OCI-LY1 (cell line): ENCODE data around the gene ANTXR1.

ENCODE experiments used
- H2AFZ ChIP-seq: fragments of 200-600 bp; sonication (generic), shearing (Covaris generic); 2 replicates; pipeline ENCODE4 v1.6.0; 2014; ENCODE audit warnings: antibody characterized with exemption, mild to moderate bottlenecking, low read length
- H3F3A ChIP-seq: fragments of 200-600 bp; sonication (generic), shearing (Covaris generic); 2 replicates; pipeline ENCODE4 v1.6.0; 2014; ENCODE audit warnings: mild to moderate bottlenecking, antibody characterized with exemption, low read length, moderate library complexity; ENCODE audit not compliant: insufficient read depth
- H3K27ac ChIP-seq: fragments of 200-600 bp; sonication (generic); 2 replicates; pipeline ENCODE4 v1.5.1; 2014; ENCODE audit warnings: low read length, mixed run types, mild to moderate bottlenecking, low read depth; ENCODE audit not compliant: poor library complexity, severe bottlenecking
- H3K27me3 ChIP-seq: fragments of 200-600 bp; sonication (generic); 2 replicates; pipeline ENCODE4 v1.6.0; 2014; ENCODE audit warnings: antibody characterized with exemption, mild to moderate bottlenecking, low read length, moderate library complexity; ENCODE audit not compliant: insufficient read depth
- H3K36me3 ChIP-seq: fragments of 200-600 bp; sonication (generic); 2 replicates; pipeline ENCODE4 v1.6.1; 2014; ENCODE audit warnings: mild to moderate bottlenecking, antibody characterized with exemption, low read length, moderate library complexity, mixed read lengths; ENCODE audit not compliant: insufficient read depth
- H3K4me1 ChIP-seq: fragments of 200-600 bp; sonication (generic); 2 replicates; pipeline ENCODE4 v1.5.1; 2014; ENCODE audit warnings: mild to moderate bottlenecking, low read length, moderate library complexity; ENCODE audit not compliant: insufficient read depth, severe bottlenecking
- H3K4me2 ChIP-seq: fragments of 200-600 bp; sonication (generic), shearing (Covaris generic); 2 replicates; pipeline ENCODE4 v1.6.1; 2014; ENCODE audit warnings: low read length
- H3K4me3 ChIP-seq: fragments of 200-600 bp; sonication (generic); 2 replicates; pipeline ENCODE4 v1.5.1; 2014; ENCODE audit warnings: low read length, low read depth, mild to moderate bottlenecking, mixed read lengths; ENCODE audit not compliant: poor library complexity, severe bottlenecking
- H3K79me2 ChIP-seq: fragments of 200-600 bp; shearing (Covaris generic); 2 replicates; pipeline ENCODE4 v1.6.1; 2016; ENCODE audit warnings: mixed run types, low read length, mixed read lengths; ENCODE audit not compliant: insufficient read depth
- H3K9ac ChIP-seq: fragments of 200-600 bp; sonication (generic), shearing (Covaris generic); 2 replicates; pipeline ENCODE4 v1.6.1; 2014; ENCODE audit warnings: mild to moderate bottlenecking, low read length, mixed read lengths
- H3K9me2 ChIP-seq: fragments of 200-600 bp; sonication (generic), shearing (Covaris generic); 2 replicates; pipeline ENCODE4 v1.6.1; 2014; ENCODE audit warnings: low read depth, mild to moderate bottlenecking, low read length, mixed read lengths
- H3K9me3 ChIP-seq: fragments of 200-600 bp; shearing (Covaris generic); 2 replicates; pipeline ENCODE4 v1.6.1; 2014; ENCODE audit warnings: low read length, mixed read lengths
- H4K20me1 ChIP-seq: fragments of 200-600 bp; sonication (generic), shearing (Covaris generic); 2 replicates; pipeline ENCODE4 v1.6.0; 2016; ENCODE audit warnings: mild to moderate bottlenecking, low read length; ENCODE audit not compliant: insufficient read depth
- CTCF ChIP-seq: fragments of 200-600 bp; sonication (generic), shearing (Covaris generic); IDR thresholded peaks from 2 replicates; pipeline ENCODE4 v1.5.1; 2017; ENCODE audit warnings: mild to moderate bottlenecking, antibody characterized with exemption, low read length, moderate library complexity, mixed read lengths
- EZH2 ChIP-seq: fragments of 200-600 bp; sonication (generic), shearing (Covaris generic); IDR thresholded peaks from 2 replicates; pipeline ENCODE4 v1.8.0; 2017; ENCODE audit warnings: borderline replicate concordance, mixed run types, mild to moderate bottlenecking, antibody characterized with exemption, low read length, moderate library complexity, mixed read lengths

The ANTXR1 gene

DNA sequence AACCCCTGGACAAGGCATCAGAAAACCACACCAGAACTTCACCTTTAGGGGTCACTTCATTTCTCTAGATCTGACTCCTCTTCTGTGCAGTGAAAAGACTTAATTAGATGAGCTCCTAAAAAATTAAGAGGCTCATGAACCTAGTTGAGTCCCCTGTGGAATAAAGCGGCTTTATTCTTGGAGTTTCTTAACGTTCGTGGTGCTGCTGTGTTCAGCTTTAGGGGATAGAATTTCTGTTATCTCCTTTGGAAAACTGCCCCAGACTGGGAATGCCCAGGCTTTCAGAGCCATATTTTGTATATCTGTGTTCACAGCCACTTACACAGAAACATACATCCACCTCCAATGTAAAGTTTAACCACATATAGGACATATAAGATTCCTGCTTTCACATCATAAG, 165.8 kb downstream of the ANTXR1 start:
- H3K79me2 ChIP-seq, result no peaks in the 10 kb centered on the region
- H4K20me1 ChIP-seq, result no peaks in the 10 kb centered on the region
- no peaks in the 10 kb centered on the region for H3K9me2 ChIP-seq
- H3F3A ChIP-seq, result no peaks in the 10 kb centered on the region
- no peak overlapping the region for H3K27ac ChIP-seq
- H3K4me3 ChIP-seq, result no peak overlapping the region
- no peaks in the 10 kb centered on the region for H3K4me1 ChIP-seq
- H3K27me3 ChIP-seq, result no peaks in the 10 kb centered on the region
- H3K9me3 ChIP-seq, result no peaks in the 10 kb centered on the region
- no peak overlapping the region for H2AFZ ChIP-seq
- TF ChIP-seq EZH2 (no peak), CTCF (no peak)
- H3K4me2 ChIP-seq, result no peak overlapping the region
- H3K9ac ChIP-seq, result no peak overlapping the region
- H3K36me3 ChIP-seq, result no peaks in the 10 kb centered on the region; the same call in 1 of the 2 replicates

- no peaks in the 10 kb centered on the region for H3F3A ChIP-seq
- no peaks in the 10 kb centered on the region for H3K27me3 ChIP-seq
- no peak overlapping the region for H3K27ac ChIP-seq
- no peaks in the 10 kb centered on the region; the same call in 1 of the 2 replicates for H3K36me3 ChIP-seq
- H3K79me2 ChIP-seq, result no peaks in the 10 kb centered on the region
- no peak overlapping the region for H3K4me2 ChIP-seq
- no peak overlapping the region for H2AFZ ChIP-seq
- no peaks in the 10 kb centered on the region for H3K4me1 ChIP-seq
- H3K9me2 ChIP-seq, result no peaks in the 10 kb centered on the region
- H3K4me3 ChIP-seq, result no peak overlapping the region
- H3K9ac ChIP-seq, result no peak overlapping the region
- no peak for TF ChIP-seq CTCF
- H4K20me1 ChIP-seq, result no peaks in the 10 kb centered on the region
- H3K9me3 ChIP-seq, result no peaks in the 10 kb centered on the region
Measured at GRCh38 chr2:69180227-69180626, 167.2 kb downstream of the ANTXR1 start.

- H3K9me3 ChIP-seq, result no peaks in the 10 kb centered on the region
- no peak overlapping the region for H3K27ac ChIP-seq
- H3F3A ChIP-seq, result no peaks in the 10 kb centered on the region
- H3K4me3 ChIP-seq, result no peak overlapping the region
- no peaks in the 10 kb centered on the region for H3K4me1 ChIP-seq
- TF ChIP-seq CTCF (no peak), EZH2 (no peak)
- no peak overlapping the region for H3K9ac ChIP-seq
- no peaks in the 10 kb centered on the region; the same call in 1 of the 2 replicates for H3K36me3 ChIP-seq
- no peaks in the 10 kb centered on the region for H3K9me2 ChIP-seq
- H3K27me3 ChIP-seq, result no peaks in the 10 kb centered on the region; the same call in 1 of the 2 replicates
- no peaks in the 10 kb centered on the region for H3K79me2 ChIP-seq
- no peak overlapping the region for H2AFZ ChIP-seq
- no peak overlapping the region for H3K4me2 ChIP-seq
- H4K20me1 ChIP-seq, result no peaks in the 10 kb centered on the region
Measured at GRCh38 chr2:69180974-69181373, 168.0 kb downstream of the ANTXR1 start.
